Measurements from ENCODE around the gene TATDN3. TPM values are rescaled to one million over a fixed set of nuclear protein-coding genes. Genes with fewer than 3 reads are reported as not detected.

The TATDN3 gene
- total RNA-seq, 1 experiment from 2014 or later, result 16.3 TPM

- H3K9me3 ChIP-seq (ENCODE audit: control insufficient read depth in 1 of 2, insufficient read depth in 1 of 2, low read depth in 1 of 2, low read length in 2 of 2), result no peaks in the 10 kb centered on the region
- no peaks in the 10 kb centered on the region for H3K4me1 ChIP-seq (ENCODE audit: control insufficient read depth in 1 of 2, insufficient read depth in 2 of 2, low read length in 2 of 2)
- H3K4me2 ChIP-seq (ENCODE audit: low read length), result no peak overlapping the region
- intact Hi-C loops (cut with micrococcal nuclease), result loop anchor here (5.0 to 10.0 kb wide), 3 partner anchors 174 to 1099 kb away; partner anchors contain the start of gene ATF3
- ChIA-PET POLR2A (no interaction called here), RAD21 (ENCODE audit: low non-redundant PET in 1 of 2, low total read pairs in 2 of 2, uncharacterized antibody in 2 of 2, unreplicated experiment in 2 of 2) (no interaction called here), CTCF (interaction anchor here (1.2 to 2.2 kb wide), 4 partner anchors 114 to 325 kb away, joined by 3 to 7 read pairs (median 6); no protein-coding TSS in a partner anchor)
- no peak overlapping the region for H3K4me3 ChIP-seq (replicated peaks in 1 of 2; ENCODE audit: low read depth in 1 of 2, low read length in 2 of 2)
- H3K9me2 ChIP-seq (ENCODE audit: insufficient read depth), result no peaks in the 10 kb centered on the region
- H2AFZ ChIP-seq (ENCODE audit: low read depth, low read length, poor library complexity, severe bottlenecking), result no peak overlapping the region
- H3K27ac ChIP-seq (ENCODE audit: low read depth, low read length), result no peak overlapping the region
- H3K9ac ChIP-seq (ENCODE audit: low read length), result no peak overlapping the region
- no peak for DNase-seq (ENCODE audit: low read depth, low spot score)
- no peaks in the 10 kb centered on the region for H4K20me1 ChIP-seq (ENCODE audit: insufficient read depth)
- H3K27me3 ChIP-seq (ENCODE audit: insufficient read depth, low read length), result no peaks in the 10 kb centered on the region
- ATAC-seq, result no peak
- TF ChIP-seq YY1 (IDR thresholded peaks at IDR 0.05; ENCODE audit: extremely low read depth, insufficient replicate concordance, low read depth, low read length) (no peak), EZH2phosphoT487 (IDR thresholded peaks at IDR 0.05; ENCODE audit: borderline replicate concordance) (no peak), MAX (IDR thresholded peaks at IDR 0.05) (no peak), POLR2AphosphoS5 (IDR thresholded peaks at IDR 0.05; ENCODE audit: low read depth, low read length) (no peak), POLR2A (IDR thresholded peaks at IDR 0.05; ENCODE audit: borderline replicate concordance, extremely low read depth, insufficient read depth, insufficient read length) (no peak), ELF1 (IDR thresholded peaks at IDR 0.05; ENCODE audit: borderline replicate concordance, low read depth) (no peak), SRF (IDR thresholded peaks at IDR 0.05; ENCODE audit: low read depth) (no peak), TCF7L2 (IDR thresholded peaks at IDR 0.05; ENCODE audit: borderline replicate concordance, extremely low read depth, insufficient read depth, insufficient read length) (no peak), CEBPB (IDR thresholded peaks at IDR 0.05; ENCODE audit: low read depth) (no peak), CTCF (IDR thresholded peaks at IDR 0.05 in 2 of 3, conservative IDR thresholded peaks at IDR 0.05 in 1 of 3; ENCODE audit: borderline replicate concordance in 1 of 3, insufficient read depth in 1 of 3, low read depth in 2 of 3, low read length in 2 of 3) (no peak), RAD21 (IDR thresholded peaks at IDR 0.05; ENCODE audit: low read depth) (no peak), JUND (IDR thresholded peaks at IDR 0.05) (no peak), ZBTB33 (IDR thresholded peaks at IDR 0.05; ENCODE audit: extremely low read depth, insufficient replicate concordance, low read length) (no peak), CBX3 (IDR thresholded peaks at IDR 0.05; ENCODE audit: low read depth) (no peak), EGR1 (IDR thresholded peaks at IDR 0.05; ENCODE audit: low read depth) (no peak), FOSL1 (IDR thresholded peaks at IDR 0.05; ENCODE audit: low read depth) (no peak), ZNF274 (IDR thresholded peaks at IDR 0.05; ENCODE audit: low read depth, low read length) (no peak), ZFX (IDR thresholded peaks at IDR 0.05) (no peak), EZH2 (IDR thresholded peaks at IDR 0.05) (no peak)
- BruUV-seq (replicated peaks), result no TSS peak
- no peaks in the 10 kb centered on the region; the same call in 1 of the 2 replicates for H3K79me2 ChIP-seq (ENCODE audit: insufficient read depth, low read length)
- H3K36me3 ChIP-seq (ENCODE audit: control insufficient read depth in 1 of 2, insufficient read depth in 2 of 2, low read length in 2 of 2), result peaks cover 10 to 22% of the 10 kb centered on the region in 2 experiments
These were observed 10.5 kb upstream of the TATDN3 start for GRCh38 chr1:212781225-212781624.
